H1 (cell line): ENCODE results near the gene SSTR3. TPM values are rescaled to one million over a fixed set of nuclear protein-coding genes. Genes with fewer than 3 reads are reported as not detected.

Experiments used
- JUND ChIP-seq: IDR thresholded peaks from 2 replicates; pipeline ENCODE4 v1.6.1; 2011; ENCODE audit warnings: mild to moderate bottlenecking, improper control_type of control experiment, low read length
- polyA plus RNA-seq, 7 experiments: library from polyadenylated mRNA; depleted of rRNA in 3 of 7; stranded (reverse) in 5 of 7; unstranded in 2 of 7; fragments of >200 nt in 5 of 7; fragments of 200-250 nt in 2 of 7; gene quantifications; 1 replicate in 5 of 7; 2 replicates in 1 of 7; 4 replicates in 1 of 7; pipeline versions ENCODE4 v1.2.1 to v1.2.3, GENCODE V29; 2011 to 2013; ENCODE audit warnings: missing spikeins in 2 of 7, mixed read lengths in 2 of 7
- total RNA-seq: library from RNA; stranded (reverse); fragmentation: NEBNext Ultra II Directional; extraction: Animal tissue kit (Norgen Biotek cat#: 25700); gene quantifications from 2 replicates; pipeline ENCODE4 v1.2.1, GENCODE V29; 2021
- TF ChIP-seq, protein P1 (sequence below), 3 experiments: IDR thresholded peaks; 1 replicate in 2 of 3; 2 replicates in 1 of 3; pipeline versions ENCODE4 v1.5.1 to v1.6.1; 2011; ENCODE audit warnings: low read length in 3 of 3, mild to moderate bottlenecking in 3 of 3, inconsistent platforms in 2 of 3, low read depth in 1 of 3, moderate library complexity in 1 of 3; ENCODE audit not compliant: insufficient read depth in 1 of 3; ENCODE audit errors: control extremely low read depth in 1 of 3

Gene SSTR3
- total and polyA plus RNA-seq, 2 of the 8 experiments (the other 6 are each of a cell fraction or from before 2014, with no cell fraction given) = 0.22 to 0.77 TPM

DNA sequence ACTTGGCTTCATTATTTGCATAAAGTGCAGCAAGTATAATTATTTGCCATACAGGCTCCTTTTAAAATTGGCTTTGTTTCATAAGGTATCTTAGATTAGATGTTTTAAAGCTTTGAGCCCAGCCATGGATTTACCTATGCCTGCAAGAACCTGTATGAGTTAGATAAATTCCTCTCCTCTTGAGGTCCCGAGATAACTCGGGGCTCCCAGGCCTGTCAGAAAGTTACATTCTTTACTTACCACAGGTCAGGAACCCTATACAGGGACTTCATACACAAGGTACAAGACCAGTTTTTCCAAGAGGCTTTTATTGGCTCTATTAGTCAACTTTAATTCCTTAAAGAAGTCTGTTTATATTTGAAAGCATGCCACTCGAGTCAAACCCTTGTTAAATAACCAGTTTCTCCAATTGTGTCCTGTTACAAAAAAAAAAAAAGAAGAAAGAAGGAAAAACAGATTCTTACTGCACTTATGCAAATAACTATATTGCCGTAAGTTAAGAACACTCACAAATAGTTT is 22.0 kb downstream of the SSTR3 start (continued):
- TF ChIP-seq, protein P1, sequence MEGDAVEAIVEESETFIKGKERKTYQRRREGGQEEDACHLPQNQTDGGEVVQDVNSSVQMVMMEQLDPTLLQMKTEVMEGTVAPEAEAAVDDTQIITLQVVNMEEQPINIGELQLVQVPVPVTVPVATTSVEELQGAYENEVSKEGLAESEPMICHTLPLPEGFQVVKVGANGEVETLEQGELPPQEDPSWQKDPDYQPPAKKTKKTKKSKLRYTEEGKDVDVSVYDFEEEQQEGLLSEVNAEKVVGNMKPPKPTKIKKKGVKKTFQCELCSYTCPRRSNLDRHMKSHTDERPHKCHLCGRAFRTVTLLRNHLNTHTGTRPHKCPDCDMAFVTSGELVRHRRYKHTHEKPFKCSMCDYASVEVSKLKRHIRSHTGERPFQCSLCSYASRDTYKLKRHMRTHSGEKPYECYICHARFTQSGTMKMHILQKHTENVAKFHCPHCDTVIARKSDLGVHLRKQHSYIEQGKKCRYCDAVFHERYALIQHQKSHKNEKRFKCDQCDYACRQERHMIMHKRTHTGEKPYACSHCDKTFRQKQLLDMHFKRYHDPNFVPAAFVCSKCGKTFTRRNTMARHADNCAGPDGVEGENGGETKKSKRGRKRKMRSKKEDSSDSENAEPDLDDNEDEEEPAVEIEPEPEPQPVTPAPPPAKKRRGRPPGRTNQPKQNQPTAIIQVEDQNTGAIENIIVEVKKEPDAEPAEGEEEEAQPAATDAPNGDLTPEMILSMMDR (IDR thresholded peaks at IDR 0.05; ENCODE audit: control extremely low read depth in 1 of 3, insufficient read depth in 1 of 3, low read depth in 1 of 3, low read length in 3 of 3) = no peak
- TF ChIP-seq JUND = no peak
